VCaP (cell line): ENCODE data around the gene TAF7L.

ENCODE experiments used
- H3K27ac ChIP-seq: fragments of 450-650 bp; 2 replicates; pipeline ENCODE4 v1.5.1; 2017
- TF ChIP-seq, protein P1 (sequence below): fragments of 450-650 bp; conservative IDR thresholded peaks from 2 replicates; pipeline ENCODE4 v1.5.1; 2017; ENCODE audit warnings: mild to moderate bottlenecking, moderate library complexity

The TAF7L gene

DNA sequence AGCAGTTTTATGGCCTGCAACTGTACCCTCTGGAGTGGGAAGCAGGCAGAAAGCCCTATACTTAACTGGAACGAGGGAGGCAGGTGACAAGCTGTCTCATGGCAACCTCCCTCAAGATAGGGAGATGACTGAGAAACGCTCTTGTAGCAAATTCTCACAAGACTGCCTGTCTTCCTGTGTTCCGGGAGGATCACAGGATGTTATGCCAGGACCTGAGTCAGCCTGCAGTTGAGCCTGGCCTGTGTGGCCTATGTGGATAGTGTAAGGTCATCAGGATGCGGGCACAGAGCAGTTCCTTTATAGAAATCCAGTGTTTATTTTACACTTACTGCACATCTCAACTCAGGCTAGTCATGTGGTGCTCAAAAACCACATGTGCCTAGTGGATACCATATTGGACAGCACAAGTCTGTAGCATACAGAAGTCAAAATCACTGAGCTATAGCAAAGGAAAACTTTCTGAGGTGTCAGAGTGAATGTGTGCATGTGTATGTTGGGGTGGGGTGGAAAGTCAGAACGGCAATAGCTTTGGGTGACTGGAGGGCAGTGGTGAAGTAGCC is 25.2 kb downstream of the TAF7L start:
- TF ChIP-seq, protein P1, sequence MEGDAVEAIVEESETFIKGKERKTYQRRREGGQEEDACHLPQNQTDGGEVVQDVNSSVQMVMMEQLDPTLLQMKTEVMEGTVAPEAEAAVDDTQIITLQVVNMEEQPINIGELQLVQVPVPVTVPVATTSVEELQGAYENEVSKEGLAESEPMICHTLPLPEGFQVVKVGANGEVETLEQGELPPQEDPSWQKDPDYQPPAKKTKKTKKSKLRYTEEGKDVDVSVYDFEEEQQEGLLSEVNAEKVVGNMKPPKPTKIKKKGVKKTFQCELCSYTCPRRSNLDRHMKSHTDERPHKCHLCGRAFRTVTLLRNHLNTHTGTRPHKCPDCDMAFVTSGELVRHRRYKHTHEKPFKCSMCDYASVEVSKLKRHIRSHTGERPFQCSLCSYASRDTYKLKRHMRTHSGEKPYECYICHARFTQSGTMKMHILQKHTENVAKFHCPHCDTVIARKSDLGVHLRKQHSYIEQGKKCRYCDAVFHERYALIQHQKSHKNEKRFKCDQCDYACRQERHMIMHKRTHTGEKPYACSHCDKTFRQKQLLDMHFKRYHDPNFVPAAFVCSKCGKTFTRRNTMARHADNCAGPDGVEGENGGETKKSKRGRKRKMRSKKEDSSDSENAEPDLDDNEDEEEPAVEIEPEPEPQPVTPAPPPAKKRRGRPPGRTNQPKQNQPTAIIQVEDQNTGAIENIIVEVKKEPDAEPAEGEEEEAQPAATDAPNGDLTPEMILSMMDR = no peak
- no peak overlapping the region for H3K27ac ChIP-seq

DNA sequence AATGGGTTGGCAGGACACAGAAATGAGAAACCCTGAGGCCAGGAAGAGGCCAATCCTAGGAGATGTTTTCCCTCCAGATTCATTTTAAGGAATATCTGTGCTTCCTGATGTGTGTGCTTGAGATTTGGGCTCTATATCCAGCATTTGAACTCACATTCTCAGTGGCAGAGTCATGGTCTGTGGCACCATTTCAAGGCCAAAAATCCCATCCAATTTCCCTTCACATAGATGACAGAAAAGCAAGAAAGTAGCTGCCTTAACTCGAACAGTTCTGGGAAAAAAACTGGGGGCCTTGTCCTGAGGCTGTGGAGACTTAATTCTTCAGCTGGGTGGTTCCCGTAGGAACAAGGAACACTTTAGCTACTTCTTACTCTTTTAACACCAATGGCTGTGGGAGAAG is 27.4 kb downstream of the TAF7L start:
- TF ChIP-seq, protein P1 = no peak
- no peak overlapping the region for H3K27ac ChIP-seq

- TF ChIP-seq, protein P1 = no peak
- no peak overlapping the region for H3K27ac ChIP-seq
Measured at GRCh38 chrX:101262590-101262989, 28.5 kb downstream of the TAF7L start.

DNA sequence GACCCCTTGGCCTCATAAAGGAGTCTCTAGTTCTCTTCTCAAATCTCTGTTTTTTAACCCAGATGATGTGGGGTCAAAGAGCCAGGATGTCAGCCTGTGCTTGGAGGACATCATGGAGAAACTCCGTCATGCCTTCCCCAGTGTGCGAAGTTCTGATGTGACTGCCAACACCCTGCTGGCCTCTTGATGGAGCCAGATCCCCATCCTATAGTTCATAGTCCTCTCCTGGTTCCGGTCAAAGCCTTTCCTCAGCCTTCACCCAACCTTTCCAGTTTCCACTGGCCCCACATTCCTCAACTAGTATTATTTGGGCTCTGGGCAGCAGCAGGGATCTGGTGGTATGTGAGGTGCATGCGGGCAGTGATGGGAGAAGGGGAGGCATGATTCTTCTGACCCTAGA is 30.7 kb downstream of the TAF7L start:
- TF ChIP-seq, protein P1 = no peak
- H3K27ac ChIP-seq = no peak overlapping the region

GRCh38 chrX:101258259-101258581 is 32.9 kb downstream of the TAF7L start:
- TF ChIP-seq, protein P1 = no peak
- no peak overlapping the region for H3K27ac ChIP-seq

DNA sequence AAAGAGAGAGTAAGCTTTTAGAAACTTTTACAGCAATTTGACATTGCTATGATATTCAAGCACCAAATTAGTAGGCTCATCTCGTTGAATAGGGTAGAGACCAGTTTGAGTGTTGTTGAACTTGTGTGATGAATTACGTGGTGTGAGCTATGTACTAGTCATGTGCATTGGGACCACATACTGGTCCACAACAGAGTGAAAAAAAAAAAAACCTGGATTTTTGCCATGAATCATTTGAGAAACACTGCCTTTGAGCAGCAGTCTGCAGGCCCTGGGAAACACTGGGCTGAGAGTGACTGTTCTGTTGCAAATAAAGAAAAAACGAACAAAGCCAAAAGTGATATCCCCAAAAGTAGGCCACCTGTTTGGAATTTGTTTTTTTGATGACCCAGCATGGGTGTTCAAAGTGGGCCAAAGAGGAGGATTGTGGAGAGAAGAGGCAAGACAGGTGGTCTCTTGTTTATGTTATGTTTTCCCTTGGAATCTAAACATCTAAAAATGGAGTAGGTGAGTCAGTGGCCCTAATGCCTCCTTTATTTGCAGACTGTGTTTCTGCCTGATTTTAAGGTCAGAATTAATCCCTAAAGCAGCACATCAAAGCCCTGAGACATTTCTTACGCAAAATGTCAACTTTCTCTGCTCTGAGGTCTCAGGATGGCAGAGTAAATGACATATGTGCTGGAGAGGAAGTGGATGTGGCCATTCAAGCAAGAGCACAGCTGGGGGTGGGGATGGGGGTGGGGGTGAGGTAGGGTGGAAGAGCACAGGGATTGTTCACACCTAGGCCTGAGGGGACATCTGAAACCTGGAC is 33.5 kb downstream of the TAF7L start:
- TF ChIP-seq, protein P1 = no peak
- H3K27ac ChIP-seq = no peak overlapping the region

DNA sequence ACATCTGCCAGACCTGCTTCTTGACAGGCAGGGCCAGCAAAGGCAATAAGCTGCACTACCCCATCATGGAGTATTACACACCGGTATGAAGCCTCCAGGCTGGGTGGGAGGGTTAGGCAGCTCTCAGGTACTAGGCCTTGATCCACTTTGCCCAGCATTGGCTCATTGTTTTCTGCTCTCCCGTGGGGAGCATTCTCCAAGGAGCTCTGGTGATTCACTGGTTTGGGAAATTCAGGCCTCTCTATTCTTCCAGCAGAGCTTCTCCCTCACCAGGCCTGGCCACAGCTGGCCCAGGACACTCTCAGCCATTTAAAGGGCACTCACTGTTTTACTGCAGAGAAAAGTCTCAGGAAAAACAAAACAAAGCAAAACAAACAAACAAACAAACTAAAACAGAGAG is 38.5 kb downstream of the TAF7L start:
- H3K27ac ChIP-seq = no peak overlapping the region
- TF ChIP-seq, protein P1 = no peak
